HEK293 (cell line): ENCODE results near the gene FXYD5.

Experiments used
- CTCF ChIA-PET: fragments of 350-600 bp; formaldehyde crosslinking; extraction: SDS; loops from one replicate; lab custom pipeline; 2021; ENCODE audit warnings: antibody characterized with exemption; lab: Yijun Ruan, JAX
- POLR2A ChIA-PET: fragments of 300-600 bp; formaldehyde crosslinking; extraction: SDS; loops from one replicate; lab custom pipeline; 2020; ENCODE audit warnings: antibody characterized with exemption, inconsistent platforms; lab: Yijun Ruan, JAX
- H3K27ac ChIP-seq: fragments of 200-500 bp; sonication (Bioruptor generic); 2 replicates; pipeline ENCODE4 v1.5.1; 2014; ENCODE audit warnings: low read depth, low read length, control low read depth, inconsistent platforms; ENCODE audit errors: extremely low read depth
- H3K36me3 ChIP-seq, 2 experiments: fragments of 200-500 bp in 1 of 2; sonication (Bioruptor generic) in 1 of 2; 1 replicate in 1 of 2; 2 replicates in 1 of 2; pipeline ENCODE4 v1.5.1; 2014 to 2017; ENCODE audit warnings: inconsistent platforms in 2 of 2, low read length in 2 of 2; ENCODE audit not compliant: control insufficient read depth in 2 of 2, insufficient read depth in 1 of 2
- H3K4me1 ChIP-seq: fragments of 200-500 bp; sonication (Bioruptor generic); 2 replicates; pipeline ENCODE4 v1.5.1; 2014; ENCODE audit warnings: mild to moderate bottlenecking, low read length, inconsistent platforms; ENCODE audit not compliant: control insufficient read depth, insufficient read depth
- H3K4me3 ChIP-seq: 2 replicates; pipeline ENCODE4 v1.5.1; 2011; ENCODE audit warnings: low read depth, mild to moderate bottlenecking, control low read depth, low read length, moderate library complexity
- H3K9me3 ChIP-seq: fragments of 200-500 bp; sonication (Bioruptor generic); 2 replicates; pipeline ENCODE4 v1.5.1; 2014; ENCODE audit warnings: low read depth, low read length, inconsistent platforms; ENCODE audit not compliant: control insufficient read depth, insufficient read depth
- BCL11B ChIP-seq: fragments of 450-650 bp; formaldehyde crosslinking; IDR thresholded peaks from 2 replicates; pipeline ENCODE4 v1.5.1; 2016; ENCODE audit warnings: low read depth, missing biosample characterization, missing genetic modification characterization
- GLI2 ChIP-seq: fragments of 450-650 bp; formaldehyde crosslinking; IDR thresholded peaks from 2 replicates; pipeline ENCODE4; 2017; ENCODE audit warnings: missing biosample characterization, missing genetic modification characterization, low read depth, borderline replicate concordance
- GLIS1 ChIP-seq: fragments of 450-650 bp; formaldehyde crosslinking; IDR thresholded peaks from 2 replicates; pipeline ENCODE4 v1.5.1; 2016; ENCODE audit warnings: missing biosample characterization, missing genetic modification characterization
- HOXD13 ChIP-seq: sonication (generic); formaldehyde crosslinking; IDR thresholded peaks from 2 replicates; pipeline ENCODE4 v1.8.0; 2022; ENCODE audit warnings: missing genetic modification reagents, borderline replicate concordance
- IKZF3 ChIP-seq: fragments of 450-650 bp; IDR thresholded peaks from 2 replicates; pipeline ENCODE4 v1.5.0; 2018; ENCODE audit warnings: missing biosample characterization, mild to moderate bottlenecking, missing genetic modification characterization, moderate library complexity
- KLF16 ChIP-seq: fragments of 450-650 bp; formaldehyde crosslinking; IDR thresholded peaks from 2 replicates; pipeline ENCODE4 v1.5.1; 2017; ENCODE audit warnings: missing biosample characterization, missing genetic modification characterization
- OSR2 ChIP-seq: fragments of 450-650 bp; formaldehyde crosslinking; IDR thresholded peaks from 2 replicates; pipeline ENCODE4 v1.5.1; 2016; ENCODE audit warnings: missing biosample characterization, missing genetic modification characterization
- REPIN1 ChIP-seq: fragments of 450-650 bp; formaldehyde crosslinking; IDR thresholded peaks from 2 replicates; pipeline ENCODE4 v1.5.1; 2017; ENCODE audit warnings: missing biosample characterization, missing genetic modification characterization, low read depth
- SP7 ChIP-seq: fragments of 450-650 bp; formaldehyde crosslinking; IDR thresholded peaks from 2 replicates; pipeline ENCODE4 v1.5.1; 2016; ENCODE audit warnings: missing biosample characterization, missing genetic modification characterization
- ZBTB21 ChIP-seq: fragments of 450-650 bp; formaldehyde crosslinking; IDR thresholded peaks from 2 replicates; pipeline ENCODE4 v1.5.1; 2017; ENCODE audit warnings: missing biosample characterization, missing genetic modification characterization
- ZFHX2 ChIP-seq: fragments of 450-650 bp; formaldehyde crosslinking; conservative IDR thresholded peaks from 2 replicates; pipeline ENCODE4 v1.5.1; 2016; ENCODE audit warnings: missing biosample characterization, missing genetic modification characterization
- ZNF140 ChIP-seq: fragments of 450-650 bp; formaldehyde crosslinking; IDR thresholded peaks from 2 replicates; pipeline ENCODE4 v1.5.1; 2016; ENCODE audit warnings: missing biosample characterization, missing genetic modification characterization
- ZNF184 ChIP-seq: fragments of 450-650 bp; IDR thresholded peaks from 2 replicates; pipeline ENCODE4 v1.5.1; 2018; ENCODE audit warnings: missing biosample characterization, mild to moderate bottlenecking, missing genetic modification characterization
- ZNF23 ChIP-seq: fragments of 450-650 bp; formaldehyde crosslinking; IDR thresholded peaks from 2 replicates; pipeline ENCODE4 v1.5.1; 2016; ENCODE audit warnings: missing biosample characterization, missing genetic modification characterization, borderline replicate concordance
- ZNF366 ChIP-seq: fragments of 450-650 bp; formaldehyde crosslinking; conservative IDR thresholded peaks from 2 replicates; pipeline ENCODE4 v1.5.1; 2016; ENCODE audit warnings: missing biosample characterization, missing genetic modification characterization
- ZNF416 ChIP-seq: fragments of 450-650 bp; formaldehyde crosslinking; IDR thresholded peaks from 2 replicates; pipeline ENCODE4 v1.5.1; 2016; ENCODE audit warnings: missing biosample characterization, missing genetic modification characterization
- ZNF423 ChIP-seq: fragments of 450-650 bp; formaldehyde crosslinking; IDR thresholded peaks from 2 replicates; pipeline ENCODE4 v1.5.1; 2016; ENCODE audit warnings: missing biosample characterization, missing genetic modification characterization
- ZNF433 ChIP-seq: fragments of 450-650 bp; formaldehyde crosslinking; IDR thresholded peaks from 2 replicates; pipeline ENCODE4 v1.5.1; 2016; ENCODE audit warnings: missing biosample characterization, missing genetic modification characterization, low read depth
- ZNF514 ChIP-seq: fragments of 450-650 bp; formaldehyde crosslinking; IDR thresholded peaks from 2 replicates; pipeline ENCODE4 v1.5.1; 2016; ENCODE audit warnings: missing biosample characterization, missing genetic modification characterization
- ZNF521 ChIP-seq: fragments of 450-650 bp; formaldehyde crosslinking; IDR thresholded peaks from 2 replicates; pipeline ENCODE4 v1.5.1; 2017; ENCODE audit warnings: missing biosample characterization, mild to moderate bottlenecking, missing genetic modification characterization
- ZNF529 ChIP-seq: fragments of 450-650 bp; formaldehyde crosslinking; IDR thresholded peaks from 2 replicates; pipeline ENCODE4 v1.5.1; 2017; ENCODE audit warnings: missing genetic modification characterization, missing biosample characterization; ENCODE audit not compliant: insufficient replicate concordance
- ZNF585B ChIP-seq: fragments of 450-650 bp; formaldehyde crosslinking; IDR thresholded peaks from 2 replicates; pipeline ENCODE4 v1.5.1; 2016; ENCODE audit warnings: missing biosample characterization, missing genetic modification characterization
- ZNF596 ChIP-seq: fragments of 450-650 bp; IDR thresholded peaks from 2 replicates; pipeline ENCODE4 v1.5.0; 2018; ENCODE audit warnings: missing biosample characterization, mild to moderate bottlenecking, missing genetic modification characterization, moderate library complexity
- ZNF629 ChIP-seq: fragments of 450-650 bp; formaldehyde crosslinking; IDR thresholded peaks from 2 replicates; pipeline ENCODE4 v1.5.1; 2017; ENCODE audit warnings: missing biosample characterization, missing genetic modification characterization
- ZNF664 ChIP-seq: fragments of 450-650 bp; formaldehyde crosslinking; IDR thresholded peaks from 2 replicates; pipeline ENCODE4 v1.5.1; 2016; ENCODE audit warnings: missing biosample characterization, missing genetic modification characterization
- ZNF677 ChIP-seq: fragments of 450-650 bp; IDR thresholded peaks from 2 replicates; pipeline ENCODE4 v1.5.0; 2018; ENCODE audit warnings: missing biosample characterization, mild to moderate bottlenecking, missing genetic modification characterization, moderate library complexity
- ZSCAN23 ChIP-seq: fragments of 450-650 bp; formaldehyde crosslinking; IDR thresholded peaks from 2 replicates; pipeline ENCODE4 v1.5.1; 2016; ENCODE audit warnings: missing biosample characterization, missing genetic modification characterization
- TF ChIP-seq, protein P1 (sequence below): fragments of 450-650 bp; formaldehyde crosslinking; IDR thresholded peaks from 2 replicates; pipeline ENCODE4 v1.5.1; 2016; ENCODE audit warnings: missing biosample characterization, missing genetic modification characterization
- TF ChIP-seq, protein P2 (sequence below): fragments of 450-650 bp; formaldehyde crosslinking; IDR thresholded peaks from 2 replicates; pipeline ENCODE4 v1.5.1; 2016; ENCODE audit warnings: missing biosample characterization, missing genetic modification characterization
- TF ChIP-seq, protein P3 (sequence below): fragments of 450-650 bp; formaldehyde crosslinking; IDR thresholded peaks from 2 replicates; pipeline ENCODE4 v1.5.1; 2016; ENCODE audit warnings: missing biosample characterization, missing genetic modification characterization, low read depth
- TF ChIP-seq, protein P4 (sequence below): IDR thresholded peaks from 2 replicates; pipeline ENCODE4 v1.6.1; 2011; ENCODE audit warnings: mild to moderate bottlenecking, low read depth, low read length, borderline replicate concordance

Gene FXYD5

DNA sequence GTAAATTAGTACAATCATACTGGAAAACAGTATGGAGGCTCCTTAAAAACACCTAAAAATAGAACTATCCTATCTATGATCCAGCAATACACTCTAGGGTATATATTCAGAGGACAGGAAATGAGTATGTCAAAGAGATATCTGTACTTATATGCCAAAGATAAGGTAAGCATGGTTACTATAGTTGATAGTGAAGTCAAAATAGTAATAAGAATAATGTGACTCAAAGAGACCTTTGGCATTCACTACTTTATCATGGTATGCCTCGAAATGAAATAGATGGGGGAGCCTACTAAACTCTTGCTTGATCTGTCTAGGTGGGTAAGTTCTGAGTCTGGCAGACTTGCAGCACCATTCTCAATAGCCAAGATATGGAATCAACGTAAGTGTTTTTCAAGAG, 30.3 kb downstream of the FXYD5 start:
- Histone ChIP-seq H3K4me3 (no peak overlapping the region), H3K27ac (no peak overlapping the region), H3K4me1 (no peaks in the 10 kb centered on the region), H3K36me3 (no peaks in the 10 kb centered on the region), H3K9me3 (peaks cover 7% of the 10 kb centered on the region)
- CTCF ChIA-PET = no interaction called here
- no peak for TF ChIP-seq SP7 (tag by site-specific recombination)
- no peak for TF ChIP-seq ZNF521 (tag by site-specific recombination)
- TF ChIP-seq, protein P1, sequence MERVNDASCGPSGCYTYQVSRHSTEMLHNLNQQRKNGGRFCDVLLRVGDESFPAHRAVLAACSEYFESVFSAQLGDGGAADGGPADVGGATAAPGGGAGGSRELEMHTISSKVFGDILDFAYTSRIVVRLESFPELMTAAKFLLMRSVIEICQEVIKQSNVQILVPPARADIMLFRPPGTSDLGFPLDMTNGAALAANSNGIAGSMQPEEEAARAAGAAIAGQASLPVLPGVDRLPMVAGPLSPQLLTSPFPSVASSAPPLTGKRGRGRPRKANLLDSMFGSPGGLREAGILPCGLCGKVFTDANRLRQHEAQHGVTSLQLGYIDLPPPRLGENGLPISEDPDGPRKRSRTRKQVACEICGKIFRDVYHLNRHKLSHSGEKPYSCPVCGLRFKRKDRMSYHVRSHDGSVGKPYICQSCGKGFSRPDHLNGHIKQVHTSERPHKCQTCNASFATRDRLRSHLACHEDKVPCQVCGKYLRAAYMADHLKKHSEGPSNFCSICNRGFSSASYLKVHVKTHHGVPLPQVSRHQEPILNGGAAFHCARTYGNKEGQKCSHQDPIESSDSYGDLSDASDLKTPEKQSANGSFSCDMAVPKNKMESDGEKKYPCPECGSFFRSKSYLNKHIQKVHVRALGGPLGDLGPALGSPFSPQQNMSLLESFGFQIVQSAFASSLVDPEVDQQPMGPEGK (tag by site-specific recombination) = no peak
- no peak for TF ChIP-seq GLI2 (tag by site-specific recombination)
- no peak for TF ChIP-seq OSR2 (tag by site-specific recombination)
- no peak for TF ChIP-seq HOXD13 (CRISPR knock-in tag)
- no peak for TF ChIP-seq KLF16 (tag by site-specific recombination)
- no peak for TF ChIP-seq GLIS1
- TF ChIP-seq ZNF416 (tag by site-specific recombination) = no peak
- TF ChIP-seq ZNF23 (tag by site-specific recombination) = no peak
- TF ChIP-seq ZNF366 (tag by site-specific recombination) = no peak
- TF ChIP-seq, protein P2, sequence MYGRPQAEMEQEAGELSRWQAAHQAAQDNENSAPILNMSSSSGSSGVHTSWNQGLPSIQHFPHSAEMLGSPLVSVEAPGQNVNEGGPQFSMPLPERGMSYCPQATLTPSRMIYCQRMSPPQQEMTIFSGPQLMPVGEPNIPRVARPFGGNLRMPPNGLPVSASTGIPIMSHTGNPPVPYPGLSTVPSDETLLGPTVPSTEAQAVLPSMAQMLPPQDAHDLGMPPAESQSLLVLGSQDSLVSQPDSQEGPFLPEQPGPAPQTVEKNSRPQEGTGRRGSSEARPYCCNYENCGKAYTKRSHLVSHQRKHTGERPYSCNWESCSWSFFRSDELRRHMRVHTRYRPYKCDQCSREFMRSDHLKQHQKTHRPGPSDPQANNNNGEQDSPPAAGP (tag by site-specific recombination) = no peak
- no peak for TF ChIP-seq ZSCAN23 (tag by site-specific recombination)
- no peak for TF ChIP-seq ZNF585B (tag by site-specific recombination)
- no peak for TF ChIP-seq ZNF514 (tag by site-specific recombination)
- POLR2A ChIA-PET = no interaction called here

DNA sequence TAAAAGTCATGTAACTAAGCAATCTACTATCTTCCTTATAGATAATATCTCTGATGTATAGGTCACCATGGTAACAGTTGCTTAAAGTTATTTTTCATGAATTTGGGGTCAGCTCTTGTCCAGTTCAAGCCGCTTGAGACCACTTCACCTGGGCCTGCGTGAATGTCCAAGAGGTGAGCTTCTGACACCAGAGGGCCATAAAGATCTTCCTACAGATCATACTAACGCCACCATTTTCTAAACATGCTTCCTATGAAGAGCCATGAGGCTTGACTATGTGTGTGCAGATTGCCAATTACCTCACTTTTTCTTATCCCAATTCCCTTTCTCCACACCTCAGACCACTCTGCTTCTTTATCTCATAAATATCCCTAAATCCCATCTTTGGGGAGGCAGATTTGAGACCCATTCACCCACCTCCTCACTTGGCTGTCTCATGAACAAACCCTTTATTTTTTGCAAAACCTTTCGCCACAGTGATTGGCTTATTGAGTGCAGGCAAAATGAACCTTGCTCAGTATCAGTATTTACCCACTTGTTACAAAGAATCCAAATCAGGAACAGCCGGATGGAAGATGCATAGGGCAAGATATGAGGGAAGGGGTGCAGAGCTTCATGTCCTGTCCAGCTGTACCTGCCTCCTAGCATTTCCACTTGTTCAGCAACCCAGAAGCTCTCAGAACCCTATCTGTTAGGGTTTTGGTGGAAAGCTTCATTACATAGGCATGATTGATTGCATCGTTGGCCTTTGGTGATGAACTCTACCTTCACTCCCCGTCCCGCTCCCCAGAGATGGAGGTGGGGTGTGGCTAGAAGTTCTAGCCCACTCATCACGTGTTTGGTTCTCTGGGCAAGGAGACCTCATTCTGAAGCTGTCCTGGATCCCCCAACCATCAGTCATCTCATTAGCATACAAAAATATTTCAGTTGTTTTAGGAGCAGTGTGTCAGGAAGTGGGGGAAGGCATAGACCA, 39.8 kb downstream of the FXYD5 start:
- no peak overlapping the region for H3K4me3 ChIP-seq
- H3K27ac ChIP-seq = no peak overlapping the region
- ChIA-PET POLR2A (no interaction called here), CTCF (interaction anchor here (0.5 to 1.2 kb wide), 6 partner anchors 12 to 850 kb away, joined by 3 to 4 read pairs (median 3); no protein-coding TSS in a partner anchor)
- TF ChIP-seq ZNF423 (tag by site-specific recombination) (no peak), ZBTB21 (no peak), BCL11B (tag by site-specific recombination) (no peak), ZNF433 (no peak), REPIN1 (no peak), ZNF184 (tag by site-specific recombination) (no peak), ZFHX2 (tag by site-specific recombination) (no peak), ZNF664 (tag by site-specific recombination) (no peak), ZNF140 (tag by site-specific recombination) (no peak), IKZF3 (tag by site-specific recombination) (no peak), ZNF596 (tag by site-specific recombination) (no peak), ZNF529 (tag by site-specific recombination) (no peak), ZNF677 (tag by site-specific recombination) (no peak), ZNF629 (tag by site-specific recombination) (no peak)
- TF ChIP-seq, protein P3, sequence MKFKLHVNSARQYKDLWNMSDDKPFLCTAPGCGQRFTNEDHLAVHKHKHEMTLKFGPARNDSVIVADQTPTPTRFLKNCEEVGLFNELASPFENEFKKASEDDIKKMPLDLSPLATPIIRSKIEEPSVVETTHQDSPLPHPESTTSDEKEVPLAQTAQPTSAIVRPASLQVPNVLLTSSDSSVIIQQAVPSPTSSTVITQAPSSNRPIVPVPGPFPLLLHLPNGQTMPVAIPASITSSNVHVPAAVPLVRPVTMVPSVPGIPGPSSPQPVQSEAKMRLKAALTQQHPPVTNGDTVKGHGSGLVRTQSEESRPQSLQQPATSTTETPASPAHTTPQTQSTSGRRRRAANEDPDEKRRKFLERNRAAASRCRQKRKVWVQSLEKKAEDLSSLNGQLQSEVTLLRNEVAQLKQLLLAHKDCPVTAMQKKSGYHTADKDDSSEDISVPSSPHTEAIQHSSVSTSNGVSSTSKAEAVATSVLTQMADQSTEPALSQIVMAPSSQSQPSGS = no peak
- TF ChIP-seq, protein P4, sequence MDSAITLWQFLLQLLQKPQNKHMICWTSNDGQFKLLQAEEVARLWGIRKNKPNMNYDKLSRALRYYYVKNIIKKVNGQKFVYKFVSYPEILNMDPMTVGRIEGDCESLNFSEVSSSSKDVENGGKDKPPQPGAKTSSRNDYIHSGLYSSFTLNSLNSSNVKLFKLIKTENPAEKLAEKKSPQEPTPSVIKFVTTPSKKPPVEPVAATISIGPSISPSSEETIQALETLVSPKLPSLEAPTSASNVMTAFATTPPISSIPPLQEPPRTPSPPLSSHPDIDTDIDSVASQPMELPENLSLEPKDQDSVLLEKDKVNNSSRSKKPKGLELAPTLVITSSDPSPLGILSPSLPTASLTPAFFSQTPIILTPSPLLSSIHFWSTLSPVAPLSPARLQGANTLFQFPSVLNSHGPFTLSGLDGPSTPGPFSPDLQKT = no peak
- no peaks in the 10 kb centered on the region for H3K4me1 ChIP-seq
- H3K9me3 ChIP-seq = peaks cover 4% of the 10 kb centered on the region
- H3K36me3 ChIP-seq = no peaks in the 10 kb centered on the region; a peak in 1 of 3 replicates
